Peyer's patch (tissue), 4 donors: Measurements from ENCODE around the gene EPB41L5. TPM values are rescaled to one million over a fixed set of nuclear protein-coding genes. Genes with fewer than 3 reads are reported as not detected.

ENCODE experiments used
- DNase-seq, 3 donors: peaks; one replicate each; pipeline ENCODE4 v3.0.0-alpha.2; 2017 to 2019
- H3K27ac ChIP-seq, 4 donors: fragments of 200-600 bp; sonication (generic); one replicate each; pipeline ENCODE4 v1.5.1; 2016 to 2019
- H3K27me3 ChIP-seq, 2 donors: fragments of 200-600 bp; sonication (generic); one replicate each; pipeline ENCODE4 v1.5.1; 2019
- H3K36me3 ChIP-seq, 3 donors: fragments of 200-600 bp; sonication (generic); one replicate each; pipeline ENCODE4 v1.5.1; 2016 to 2019
- H3K4me1 ChIP-seq, 4 donors: fragments of 200-600 bp; sonication (generic); one replicate each; pipeline ENCODE4 v1.5.1; 2016 to 2019
- H3K4me3 ChIP-seq, 4 donors: fragments of 200-600 bp; sonication (generic); 1 replicate in 3 of 4; 2 replicates in 1 of 4; pipeline ENCODE4 v1.5.1; 2016 to 2019; ENCODE audit warnings: mild to moderate bottlenecking in 1 of 4
- H3K9me3 ChIP-seq, 4 donors: fragments of 200-600 bp; sonication (generic); one replicate each; pipeline ENCODE4 v1.5.1; 2016 to 2019; ENCODE audit warnings: mild to moderate bottlenecking in 1 of 4
- CTCF ChIP-seq, 6 experiments: fragments of 450-650 bp in 4 of 6; fragments of 200-600 bp in 2 of 6; sonication (generic) in 1 of 6; IDR thresholded peaks; one replicate each; pipeline ENCODE4 v1.5.1; 2017 to 2019; ENCODE audit warnings: antibody characterized with exemption in 6 of 6, mild to moderate bottlenecking in 3 of 6, moderate library complexity in 1 of 6
- POLR2A ChIP-seq, 2 donors: fragments of 450-650 bp; IDR thresholded peaks; one replicate each; pipeline ENCODE4 v1.5.1; 2017; ENCODE audit warnings: antibody characterized with exemption in 2 of 2, mild to moderate bottlenecking in 2 of 2, moderate library complexity in 2 of 2
- total RNA-seq, 4 donors: library from RNA; depleted of rRNA; stranded (reverse); fragments of >200 nt; gene quantifications; one replicate each; pipeline ENCODE4 v1.1.0, GENCODE V29; 2016

EPB41L5 gene
- total RNA-seq, 4 donors from 2014 or later: 21.5 to 52.9 (median 41.4) TPM

DNA sequence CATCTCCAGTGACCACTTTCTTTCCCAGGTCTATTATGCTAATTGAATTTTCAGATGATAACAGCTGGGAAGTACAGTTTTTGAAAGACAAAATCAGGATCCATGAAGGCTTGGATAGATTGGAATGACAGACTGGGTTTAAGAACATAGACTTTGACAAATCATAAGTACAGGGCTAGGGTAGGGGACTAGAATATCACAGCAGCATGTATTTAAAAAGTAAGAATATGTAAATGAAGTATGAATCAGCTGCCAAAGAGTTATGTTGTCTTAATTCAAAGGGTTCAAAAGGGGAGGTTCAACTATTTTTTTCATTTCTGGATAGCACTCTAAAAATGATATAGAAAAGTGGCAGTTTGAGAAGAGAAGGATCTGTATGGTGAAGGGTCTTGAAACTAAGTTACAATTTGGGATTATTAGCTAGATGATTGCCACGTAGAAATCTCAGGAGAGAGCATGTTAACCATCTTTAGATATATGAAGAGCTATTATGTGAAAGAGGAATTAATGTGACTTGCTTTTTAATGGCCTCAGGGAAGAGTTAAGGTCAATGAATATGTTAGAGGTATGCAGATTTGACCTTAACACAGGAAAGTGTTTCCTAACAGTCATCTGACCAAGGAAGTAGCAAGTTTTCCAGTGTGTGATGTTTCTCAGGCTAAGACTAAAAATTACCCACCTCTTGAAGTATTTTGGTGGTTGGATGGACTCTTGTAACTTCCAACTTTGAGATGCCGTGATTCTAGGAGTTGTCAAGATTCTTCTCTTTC, 128.6 kb downstream of the EPB41L5 start:
- DNase-seq: no peak
- Histone ChIP-seq H3K27me3 (no peaks in the 10 kb centered on the region), H3K27ac (no peak overlapping the region), H3K4me1 (no peaks in the 10 kb centered on the region), H3K36me3 (no peaks in the 10 kb centered on the region), H3K9me3 (no peaks in the 10 kb centered on the region), H3K4me3 (no peak overlapping the region)
- TF ChIP-seq POLR2A (IDR thresholded peaks at IDR 0.05) (no peak), CTCF (IDR thresholded peaks at IDR 0.05) (no peak)

DNA sequence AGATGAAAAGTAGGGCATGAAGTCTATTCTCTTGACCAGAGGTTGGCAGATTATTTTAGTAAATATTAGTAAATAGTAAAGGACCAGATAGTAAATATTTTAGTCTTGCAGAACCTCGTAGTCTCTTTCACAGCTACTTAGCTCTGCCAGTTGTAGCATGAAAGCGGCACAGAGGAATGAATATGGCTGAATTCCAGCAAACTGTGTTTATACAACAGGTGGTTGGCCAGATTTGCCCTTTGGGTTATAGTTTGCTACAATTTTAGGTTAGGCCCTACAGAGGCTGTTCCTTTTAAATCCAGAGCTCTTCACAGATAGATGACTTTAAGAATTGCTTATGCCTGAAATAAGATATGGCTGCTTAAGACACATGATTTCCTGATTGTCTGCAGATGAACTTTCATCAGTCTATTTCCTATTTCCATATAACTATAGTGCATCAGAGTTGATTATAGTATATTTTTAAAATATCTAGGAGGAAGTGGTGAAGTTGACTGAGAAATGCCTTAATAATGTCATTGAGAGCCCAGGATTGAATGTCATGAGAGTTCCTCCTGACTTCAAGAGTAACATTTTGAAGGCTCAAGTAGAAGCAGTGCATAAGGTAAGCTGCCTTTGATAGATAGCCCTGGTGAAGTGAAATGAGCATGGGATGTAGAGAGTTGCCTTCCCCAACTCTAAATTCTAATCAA, 129.8 kb downstream of the EPB41L5 start:
- TF ChIP-seq CTCF (IDR thresholded peaks at IDR 0.05) (no peak), POLR2A (IDR thresholded peaks at IDR 0.05) (no peak)
- Histone ChIP-seq H3K9me3 (no peaks in the 10 kb centered on the region), H3K27ac (no peak overlapping the region), H3K4me3 (no peak overlapping the region), H3K4me1 (no peaks in the 10 kb centered on the region), H3K27me3 (no peaks in the 10 kb centered on the region), H3K36me3 (no peaks in the 10 kb centered on the region)
- DNase-seq: no peak

- H3K27me3 ChIP-seq: no peaks in the 10 kb centered on the region
- H3K4me3 ChIP-seq: no peak overlapping the region
- peaks cover 0 to 12% (median 0%) of the 10 kb centered on the region in 4 donors for H3K9me3 ChIP-seq
- no peaks in the 10 kb centered on the region for H3K4me1 ChIP-seq
- no peak for DNase-seq
- TF ChIP-seq POLR2A (IDR thresholded peaks at IDR 0.05): no peak
- no peak for TF ChIP-seq CTCF (IDR thresholded peaks at IDR 0.05)
- H3K27ac ChIP-seq: no peak overlapping the region
- H3K36me3 ChIP-seq: peaks cover 0 to 15% (median 0%) of the 10 kb centered on the region in 3 donors
Measured at GRCh38 chr2:120148229-120148628, 135.4 kb downstream of the EPB41L5 start.

DNA sequence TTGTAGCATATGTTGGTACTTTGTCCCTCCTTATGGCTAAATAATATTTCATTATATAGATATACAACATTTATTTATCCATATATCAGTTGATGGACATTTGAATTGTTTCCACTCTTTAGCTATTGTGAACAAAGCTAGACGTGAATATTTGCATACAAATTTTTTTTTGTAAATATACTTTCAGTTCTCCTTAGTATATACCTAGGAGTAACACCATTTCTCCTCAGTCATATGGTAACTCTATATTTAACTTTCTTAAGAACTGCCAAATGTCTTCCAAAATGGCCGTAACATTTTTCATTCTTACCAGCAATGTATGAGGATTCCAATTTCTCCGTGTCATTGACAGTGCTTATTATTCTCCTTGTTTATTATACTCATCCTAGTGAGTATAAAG, 135.8 kb downstream of the EPB41L5 start:
- no peak for DNase-seq
- peaks cover 0 to 15% (median 0%) of the 10 kb centered on the region in 3 donors for H3K36me3 ChIP-seq
- no peak overlapping the region for H3K27ac ChIP-seq
- no peak overlapping the region for H3K4me3 ChIP-seq
- no peaks in the 10 kb centered on the region for H3K27me3 ChIP-seq
- H3K9me3 ChIP-seq: peaks cover 0 to 12% (median 0%) of the 10 kb centered on the region in 4 donors
- H3K4me1 ChIP-seq: no peaks in the 10 kb centered on the region
- TF ChIP-seq CTCF (IDR thresholded peaks at IDR 0.05) (no peak), POLR2A (IDR thresholded peaks at IDR 0.05) (no peak)

DNA sequence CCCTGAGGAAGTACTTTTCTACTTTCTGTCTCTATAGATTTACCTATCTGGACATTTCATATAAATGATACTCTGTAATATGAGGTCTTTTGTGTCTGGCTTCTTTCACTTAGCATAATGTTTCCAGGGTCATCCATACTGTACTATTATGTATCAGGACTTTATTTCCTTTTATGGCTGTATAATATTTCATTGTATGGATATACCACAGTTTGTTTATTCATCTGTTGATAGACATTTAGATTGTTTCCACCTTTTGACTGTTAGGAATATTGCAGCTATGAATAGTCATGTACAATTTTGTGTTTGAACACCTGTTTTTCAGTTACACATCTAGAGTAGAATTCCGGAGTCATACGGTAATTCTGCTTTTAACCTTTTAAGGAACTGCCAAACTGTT, 136.5 kb downstream of the EPB41L5 start:
- TF ChIP-seq POLR2A (IDR thresholded peaks at IDR 0.05): no peak
- no peak for TF ChIP-seq CTCF (IDR thresholded peaks at IDR 0.05)
- Histone ChIP-seq H3K36me3 (peaks cover 0 to 18% (median 0%) of the 10 kb centered on the region in 3 donors), H3K4me1 (no peaks in the 10 kb centered on the region), H3K4me3 (no peak overlapping the region), H3K27me3 (no peaks in the 10 kb centered on the region), H3K9me3 (peaks cover 0 to 12% (median 0%) of the 10 kb centered on the region in 4 donors), H3K27ac (no peak overlapping the region)
- no peak for DNase-seq
